Measurements from ENCODE around the gene AMPD2.

DNA sequence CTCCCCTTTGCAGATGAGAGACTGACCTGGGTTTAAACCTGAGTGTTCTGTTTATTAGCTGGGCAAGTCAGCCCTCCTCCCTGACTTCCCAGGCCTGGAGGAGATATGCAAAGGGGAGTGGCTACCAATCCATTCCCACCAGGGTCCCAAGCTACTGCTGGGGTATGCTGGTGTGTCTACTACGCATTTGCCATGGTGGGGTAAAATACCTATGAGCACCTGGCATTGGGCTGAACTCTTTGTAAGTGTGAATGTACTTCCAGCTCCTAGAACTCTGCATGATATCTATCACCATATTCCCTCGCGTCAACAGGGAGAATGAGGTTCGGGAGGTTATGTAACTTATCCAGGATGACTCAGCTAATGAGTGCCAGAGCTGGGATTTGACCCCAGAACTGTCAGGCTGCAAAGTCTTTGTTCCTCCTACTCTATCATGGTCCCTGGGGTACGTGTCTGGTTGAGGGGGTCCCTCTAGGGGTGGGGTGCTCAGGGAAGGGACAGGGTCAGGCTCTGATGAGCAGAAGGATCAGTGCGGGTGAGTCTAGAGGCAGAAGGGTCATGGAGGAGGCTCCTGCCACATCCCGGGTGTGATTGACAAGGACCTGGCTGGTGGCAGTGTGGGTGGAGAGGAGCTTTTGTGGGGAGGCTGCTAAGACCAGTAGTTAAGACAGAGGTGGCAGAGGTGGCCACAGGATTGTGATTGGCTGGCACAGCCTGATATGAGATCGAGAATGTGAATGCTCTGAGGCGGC is 16.7 kb downstream of the AMPD2 start:
- TF ChIP-seq, protein P1, sequence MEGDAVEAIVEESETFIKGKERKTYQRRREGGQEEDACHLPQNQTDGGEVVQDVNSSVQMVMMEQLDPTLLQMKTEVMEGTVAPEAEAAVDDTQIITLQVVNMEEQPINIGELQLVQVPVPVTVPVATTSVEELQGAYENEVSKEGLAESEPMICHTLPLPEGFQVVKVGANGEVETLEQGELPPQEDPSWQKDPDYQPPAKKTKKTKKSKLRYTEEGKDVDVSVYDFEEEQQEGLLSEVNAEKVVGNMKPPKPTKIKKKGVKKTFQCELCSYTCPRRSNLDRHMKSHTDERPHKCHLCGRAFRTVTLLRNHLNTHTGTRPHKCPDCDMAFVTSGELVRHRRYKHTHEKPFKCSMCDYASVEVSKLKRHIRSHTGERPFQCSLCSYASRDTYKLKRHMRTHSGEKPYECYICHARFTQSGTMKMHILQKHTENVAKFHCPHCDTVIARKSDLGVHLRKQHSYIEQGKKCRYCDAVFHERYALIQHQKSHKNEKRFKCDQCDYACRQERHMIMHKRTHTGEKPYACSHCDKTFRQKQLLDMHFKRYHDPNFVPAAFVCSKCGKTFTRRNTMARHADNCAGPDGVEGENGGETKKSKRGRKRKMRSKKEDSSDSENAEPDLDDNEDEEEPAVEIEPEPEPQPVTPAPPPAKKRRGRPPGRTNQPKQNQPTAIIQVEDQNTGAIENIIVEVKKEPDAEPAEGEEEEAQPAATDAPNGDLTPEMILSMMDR (IDR thresholded peaks at IDR 0.05) = no peak
- no peak for TF ChIP-seq EZH2phosphoT487 (IDR thresholded peaks at IDR 0.05)

All from neural progenitor cell (in vitro differentiated cells).